PC-9 (cell line): ENCODE data around the gene SGK1.

ENCODE experiments used
- EZH2 ChIP-seq: fragments of 200-600 bp; sonication (generic); IDR thresholded peaks from 2 replicates; pipeline ENCODE4 v1.8.0; 2017; ENCODE audit warnings: antibody characterized with exemption, low read depth
- TF ChIP-seq, protein P1 (sequence below): fragments of 200-600 bp; sonication (generic); conservative IDR thresholded peaks from 2 replicates; pipeline ENCODE4 v1.6.1; 2017; ENCODE audit warnings: mixed run types, antibody characterized with exemption, mild to moderate bottlenecking, moderate library complexity

DNA sequence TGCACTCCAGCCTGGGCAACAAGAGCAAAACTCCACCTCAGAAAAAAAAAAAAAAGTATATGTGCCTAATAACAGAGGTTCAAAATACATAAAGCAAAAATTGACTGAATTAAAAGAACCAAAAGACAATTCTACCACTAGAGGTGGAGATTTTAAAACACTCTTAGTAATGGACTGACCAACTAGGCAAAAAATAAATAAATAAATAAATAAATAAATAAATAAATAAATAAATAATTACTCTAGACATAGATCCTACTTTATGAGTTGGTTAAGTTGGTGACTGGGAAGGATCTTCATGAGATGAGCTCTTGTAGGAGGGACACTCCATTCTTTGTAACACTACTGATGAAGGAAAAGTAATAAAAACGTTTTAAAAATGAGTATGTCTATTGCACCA, 113.9 kb downstream of the SGK1 start:
- TF ChIP-seq, protein P1, sequence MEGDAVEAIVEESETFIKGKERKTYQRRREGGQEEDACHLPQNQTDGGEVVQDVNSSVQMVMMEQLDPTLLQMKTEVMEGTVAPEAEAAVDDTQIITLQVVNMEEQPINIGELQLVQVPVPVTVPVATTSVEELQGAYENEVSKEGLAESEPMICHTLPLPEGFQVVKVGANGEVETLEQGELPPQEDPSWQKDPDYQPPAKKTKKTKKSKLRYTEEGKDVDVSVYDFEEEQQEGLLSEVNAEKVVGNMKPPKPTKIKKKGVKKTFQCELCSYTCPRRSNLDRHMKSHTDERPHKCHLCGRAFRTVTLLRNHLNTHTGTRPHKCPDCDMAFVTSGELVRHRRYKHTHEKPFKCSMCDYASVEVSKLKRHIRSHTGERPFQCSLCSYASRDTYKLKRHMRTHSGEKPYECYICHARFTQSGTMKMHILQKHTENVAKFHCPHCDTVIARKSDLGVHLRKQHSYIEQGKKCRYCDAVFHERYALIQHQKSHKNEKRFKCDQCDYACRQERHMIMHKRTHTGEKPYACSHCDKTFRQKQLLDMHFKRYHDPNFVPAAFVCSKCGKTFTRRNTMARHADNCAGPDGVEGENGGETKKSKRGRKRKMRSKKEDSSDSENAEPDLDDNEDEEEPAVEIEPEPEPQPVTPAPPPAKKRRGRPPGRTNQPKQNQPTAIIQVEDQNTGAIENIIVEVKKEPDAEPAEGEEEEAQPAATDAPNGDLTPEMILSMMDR: no peak
- TF ChIP-seq EZH2: no peak
